ENCODE data around the gene TRPT1. TPM values are rescaled to one million over a fixed set of nuclear protein-coding genes. Genes with fewer than 3 reads are reported as not detected.

TRPT1 gene
- polyA plus RNA-seq, 2 of the 4 experiments (the other 2 are of a cell fraction) = 18.6 to 28.5 TPM

DNA sequence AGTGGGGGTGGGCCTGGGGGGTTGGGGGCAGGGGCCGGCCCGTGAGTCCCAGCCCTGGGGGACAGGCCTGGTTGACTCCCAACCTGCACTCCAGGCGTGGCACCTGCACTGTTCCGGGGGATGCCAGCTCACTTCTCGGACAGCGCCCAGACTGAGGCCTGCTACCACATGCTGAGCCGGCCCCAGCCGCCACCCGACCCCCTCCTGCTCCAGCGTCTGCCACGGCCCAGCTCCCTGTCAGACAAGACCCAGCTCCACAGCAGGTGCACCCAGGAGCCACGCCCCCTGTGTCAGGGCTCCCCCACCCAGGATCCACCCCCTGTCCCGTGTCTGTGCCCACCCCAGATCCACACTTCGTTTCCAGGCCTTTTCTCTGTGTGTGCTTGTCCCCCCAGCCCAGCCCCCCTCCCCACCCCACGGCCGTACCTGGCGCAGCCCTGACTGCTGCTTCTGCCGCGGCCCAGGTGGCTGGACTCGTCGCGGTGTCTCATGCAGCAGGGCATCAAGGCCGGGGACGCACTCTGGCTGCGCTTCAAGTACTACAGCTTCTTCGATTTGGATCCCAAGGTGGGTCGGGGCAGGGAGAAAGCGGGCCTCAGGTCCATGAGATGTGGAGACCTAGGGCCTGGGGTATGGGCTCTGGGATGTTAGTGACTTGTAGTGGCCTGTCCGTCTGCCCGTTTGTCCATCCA is 14.7 kb downstream of the TRPT1 start:
- Histone ChIP-seq H3K9me3 (no peaks in the 10 kb centered on the region), H3K4me1 (no peaks in the 10 kb centered on the region), H3K4me2 (no peak overlapping the region), H3K27ac (no peak overlapping the region), H3K4me3 (no peak overlapping the region)
- FAIRE-seq = no peak
- POLR2A ChIA-PET = interaction anchor here (0.7 to 2.3 kb wide), 3 partner anchors 9 to 31 kb away, joined by 3 to 9 read pairs (median 5); partner anchors contain the start of gene STIP1
- ATAC-seq = no peak
- CTCF ChIA-PET = interaction anchor here (2.8 to 20.3 kb wide), 4 partner anchors 8 to 91 kb away, joined by 12 to 254 read pairs (median 194); partner anchors contain the start of genes CATSPERZ, DNAJC4, FERMT3 and NUDT22
- 88% methylated on average over 17 of the region's 30 CpGs for WGBS (ENCODE audit: missing lambda C conversion rate)
- TF ChIP-seq NPAS2 (CRISPR knock-in tag; IDR thresholded peaks at IDR 0.05; ENCODE audit: borderline replicate concordance) = no peak
- no peak for TF ChIP-seq ZSCAN20 (CRISPR knock-in tag; IDR thresholded peaks at IDR 0.05)
- TF ChIP-seq HOXB5 (CRISPR knock-in tag; IDR thresholded peaks at IDR 0.05) = no peak
- TF ChIP-seq BHLHE40 (IDR thresholded peaks at IDR 0.05; ENCODE audit: low read depth, low read length) = no peak
- no peak for TF ChIP-seq NFE2L2 (conservative IDR thresholded peaks at IDR 0.05; ENCODE audit: low read length)
- no peak for TF ChIP-seq HOXB13 (CRISPR knock-in tag; IDR thresholded peaks at IDR 0.05; ENCODE audit: low read depth)
- DNase-seq (ENCODE audit: low read depth in 1 of 2, low spot score in 1 of 2) = no peak

DNA sequence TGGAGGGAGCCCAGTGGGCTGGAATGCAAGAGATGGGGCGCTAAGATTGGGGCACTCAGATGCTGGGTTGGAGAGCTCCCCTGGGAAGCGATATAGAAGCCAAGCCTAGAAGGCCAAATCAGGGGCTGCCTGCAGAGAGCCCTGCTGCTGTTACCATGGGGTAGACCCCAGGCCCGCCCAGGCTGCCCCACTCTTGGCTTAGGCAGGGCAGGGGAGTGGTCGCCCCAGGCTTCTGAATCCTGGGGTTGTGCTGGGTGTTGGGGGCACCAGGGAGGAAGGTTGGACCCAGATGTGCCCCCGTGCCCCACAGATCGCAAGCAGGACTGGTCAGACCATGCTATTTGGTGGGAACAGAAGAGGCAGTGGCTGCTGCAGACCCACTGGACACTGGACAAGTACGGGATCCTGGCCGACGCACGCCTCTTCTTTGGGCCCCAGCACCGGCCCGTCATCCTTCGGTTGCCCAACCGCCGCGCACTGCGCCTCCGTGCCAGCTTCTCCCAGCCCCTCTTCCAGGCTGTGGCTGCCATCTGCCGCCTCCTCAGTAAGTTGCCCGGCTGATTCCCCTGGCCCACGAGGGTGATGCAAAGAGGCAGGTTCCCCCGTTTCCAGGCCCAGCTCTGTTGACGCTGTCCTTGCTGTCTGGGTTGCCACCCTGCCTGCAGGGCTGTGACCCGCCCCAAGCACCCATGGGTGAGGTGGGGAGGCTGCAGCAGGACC is 15.5 kb downstream of the TRPT1 start:
- no peaks in the 10 kb centered on the region for H3K9me3 ChIP-seq
- H3K27ac ChIP-seq = no peak overlapping the region
- no peaks in the 10 kb centered on the region for H3K4me1 ChIP-seq
- ATAC-seq (peak in 1 of 2 experiments; percentile 4; a peak in 2 of 6 replicates), DNase-seq (ENCODE audit: low read depth in 1 of 2, low spot score in 1 of 2) (no peak), FAIRE-seq (no peak)
- no peak overlapping the region for H3K4me2 ChIP-seq
- H3K4me3 ChIP-seq = no peak overlapping the region
- TF ChIP-seq TP53 (CRISPR knock-in tag; IDR thresholded peaks at IDR 0.05) (no peak), EHMT2 (IDR thresholded peaks at IDR 0.05; ENCODE audit: low read depth) (no peak), SMC3 (IDR thresholded peaks at IDR 0.05) (no peak), ZNF302 (CRISPR knock-in tag; IDR thresholded peaks at IDR 0.05) (no peak), PHF8 (IDR thresholded peaks at IDR 0.05; ENCODE audit: borderline replicate concordance, low read depth) (no peak), JUNB (IDR thresholded peaks at IDR 0.05) (no peak), NPAS2 (CRISPR knock-in tag; IDR thresholded peaks at IDR 0.05; ENCODE audit: borderline replicate concordance) (no peak), KDM1A (IDR thresholded peaks at IDR 0.05; ENCODE audit: low read depth) (no peak), FOSL2 (IDR thresholded peaks at IDR 0.05) (no peak), FOSL2 (CRISPR knock-in tag; IDR thresholded peaks at IDR 0.05) (no peak), CHD2 (IDR thresholded peaks at IDR 0.05; ENCODE audit: low read length, partially characterized antibody) (no peak), SREBF2 (IDR thresholded peaks at IDR 0.05) (no peak), POLR2A (IDR thresholded peaks at IDR 0.05; ENCODE audit: low read length) (no peak)
- TF ChIP-seq, protein P1, sequence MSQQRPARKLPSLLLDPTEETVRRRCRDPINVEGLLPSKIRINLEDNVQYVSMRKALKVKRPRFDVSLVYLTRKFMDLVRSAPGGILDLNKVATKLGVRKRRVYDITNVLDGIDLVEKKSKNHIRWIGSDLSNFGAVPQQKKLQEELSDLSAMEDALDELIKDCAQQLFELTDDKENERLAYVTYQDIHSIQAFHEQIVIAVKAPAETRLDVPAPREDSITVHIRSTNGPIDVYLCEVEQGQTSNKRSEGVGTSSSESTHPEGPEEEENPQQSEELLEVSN (IDR thresholded peaks at IDR 0.05; ENCODE audit: borderline replicate concordance, low read depth) = no peak
- TF ChIP-seq, protein P2, sequence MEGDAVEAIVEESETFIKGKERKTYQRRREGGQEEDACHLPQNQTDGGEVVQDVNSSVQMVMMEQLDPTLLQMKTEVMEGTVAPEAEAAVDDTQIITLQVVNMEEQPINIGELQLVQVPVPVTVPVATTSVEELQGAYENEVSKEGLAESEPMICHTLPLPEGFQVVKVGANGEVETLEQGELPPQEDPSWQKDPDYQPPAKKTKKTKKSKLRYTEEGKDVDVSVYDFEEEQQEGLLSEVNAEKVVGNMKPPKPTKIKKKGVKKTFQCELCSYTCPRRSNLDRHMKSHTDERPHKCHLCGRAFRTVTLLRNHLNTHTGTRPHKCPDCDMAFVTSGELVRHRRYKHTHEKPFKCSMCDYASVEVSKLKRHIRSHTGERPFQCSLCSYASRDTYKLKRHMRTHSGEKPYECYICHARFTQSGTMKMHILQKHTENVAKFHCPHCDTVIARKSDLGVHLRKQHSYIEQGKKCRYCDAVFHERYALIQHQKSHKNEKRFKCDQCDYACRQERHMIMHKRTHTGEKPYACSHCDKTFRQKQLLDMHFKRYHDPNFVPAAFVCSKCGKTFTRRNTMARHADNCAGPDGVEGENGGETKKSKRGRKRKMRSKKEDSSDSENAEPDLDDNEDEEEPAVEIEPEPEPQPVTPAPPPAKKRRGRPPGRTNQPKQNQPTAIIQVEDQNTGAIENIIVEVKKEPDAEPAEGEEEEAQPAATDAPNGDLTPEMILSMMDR (IDR thresholded peaks at IDR 0.05) = no peak
- ChIA-PET POLR2A (interaction anchor here (1.3 kb wide), 1 partner anchor 10 kb away, joined by 5 read pairs; no protein-coding TSS in a partner anchor), CTCF (interaction anchor here (0.9 to 20.3 kb wide), 7 partner anchors 7 to 92 kb away, joined by 3 to 254 read pairs (median 12); partner anchors contain the start of genes CATSPERZ, DNAJC4, FERMT3 and NUDT22)
- 95% methylated on average over 17 of the region's 24 CpGs for WGBS (ENCODE audit: missing lambda C conversion rate)

DNA sequence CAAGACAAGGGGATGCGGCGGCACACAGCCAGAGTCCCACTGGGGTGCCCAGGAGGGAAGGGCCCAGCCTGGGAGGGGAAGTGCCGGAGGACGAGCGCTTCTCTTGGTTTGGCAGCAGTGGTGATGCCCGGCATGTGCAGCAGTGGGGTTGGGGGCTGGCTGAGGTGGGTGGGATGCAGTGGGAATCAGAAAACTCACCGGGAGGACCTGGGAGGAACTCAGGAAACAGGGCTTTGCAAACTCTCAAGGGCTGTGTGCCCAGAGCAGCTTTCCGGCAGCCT is 16.5 kb downstream of the TRPT1 start:
- Histone ChIP-seq H3K4me2 (no peak overlapping the region), H3K4me3 (no peak overlapping the region), H3K9me3 (no peaks in the 10 kb centered on the region), H3K4me1 (peaks cover 4% of the 10 kb centered on the region; the same call in 1 of the 3 replicates), H3K27ac (no peak overlapping the region)
- ATAC-seq (no peak), FAIRE-seq (no peak), DNase-seq (ENCODE audit: low read depth in 1 of 2, low spot score in 1 of 2) (no peak)
- TF ChIP-seq FOSB (CRISPR knock-in tag; IDR thresholded peaks at IDR 0.05) = no peak
- TF ChIP-seq JUNB (IDR thresholded peaks at IDR 0.05) = no peak
- no peak for TF ChIP-seq CBX8 (IDR thresholded peaks at IDR 0.05)
- CTCF ChIA-PET = interaction anchor here (0.9 to 20.3 kb wide), 7 partner anchors 11 to 93 kb away, joined by 3 to 254 read pairs (median 12); partner anchors contain the start of genes CATSPERZ, DNAJC4, NUDT22 and PLCB3
- 87% methylated on average over 8 of the region's 8 CpGs for WGBS (ENCODE audit: missing lambda C conversion rate)
- POLR2A ChIA-PET = interaction anchor here (0.8 kb wide), 1 partner anchor 24 kb away, joined by 3 read pairs; the partner anchor contains the start of gene STIP1

All from A549 (cell line).